Gastroesophageal sphincter (tissue), 3 donors: Measurements from ENCODE around the gene STX19.

Source experiments
- EP300 ChIP-seq: sonication (generic); formaldehyde crosslinking; IDR thresholded peaks from one replicate; pipeline ENCODE4 v1.6.1; 2017; ENCODE audit warnings: antibody characterized with exemption, mild to moderate bottlenecking
- POLR2A ChIP-seq, 2 donors: fragments of 450-650 bp; IDR thresholded peaks; one replicate each; pipeline ENCODE4 v1.6.1; 2017; ENCODE audit warnings: antibody characterized with exemption in 2 of 2, mild to moderate bottlenecking in 2 of 2, moderate library complexity in 1 of 2
- POLR2AphosphoS5 ChIP-seq: sonication (generic); formaldehyde crosslinking; IDR thresholded peaks from one replicate; pipeline ENCODE4 v1.6.1; 2017; ENCODE audit warnings: antibody characterized with exemption
- TF ChIP-seq, protein P1 (sequence below), 4 experiments: fragments of 200-600 bp in 2 of 4; fragments of 450-650 bp in 2 of 4; sonication (generic) in 1 of 4; IDR thresholded peaks; one replicate each; pipeline ENCODE4 v1.5.1; 2017 to 2019; ENCODE audit warnings: antibody characterized with exemption in 4 of 4, mild to moderate bottlenecking in 2 of 4, moderate library complexity in 2 of 4

DNA sequence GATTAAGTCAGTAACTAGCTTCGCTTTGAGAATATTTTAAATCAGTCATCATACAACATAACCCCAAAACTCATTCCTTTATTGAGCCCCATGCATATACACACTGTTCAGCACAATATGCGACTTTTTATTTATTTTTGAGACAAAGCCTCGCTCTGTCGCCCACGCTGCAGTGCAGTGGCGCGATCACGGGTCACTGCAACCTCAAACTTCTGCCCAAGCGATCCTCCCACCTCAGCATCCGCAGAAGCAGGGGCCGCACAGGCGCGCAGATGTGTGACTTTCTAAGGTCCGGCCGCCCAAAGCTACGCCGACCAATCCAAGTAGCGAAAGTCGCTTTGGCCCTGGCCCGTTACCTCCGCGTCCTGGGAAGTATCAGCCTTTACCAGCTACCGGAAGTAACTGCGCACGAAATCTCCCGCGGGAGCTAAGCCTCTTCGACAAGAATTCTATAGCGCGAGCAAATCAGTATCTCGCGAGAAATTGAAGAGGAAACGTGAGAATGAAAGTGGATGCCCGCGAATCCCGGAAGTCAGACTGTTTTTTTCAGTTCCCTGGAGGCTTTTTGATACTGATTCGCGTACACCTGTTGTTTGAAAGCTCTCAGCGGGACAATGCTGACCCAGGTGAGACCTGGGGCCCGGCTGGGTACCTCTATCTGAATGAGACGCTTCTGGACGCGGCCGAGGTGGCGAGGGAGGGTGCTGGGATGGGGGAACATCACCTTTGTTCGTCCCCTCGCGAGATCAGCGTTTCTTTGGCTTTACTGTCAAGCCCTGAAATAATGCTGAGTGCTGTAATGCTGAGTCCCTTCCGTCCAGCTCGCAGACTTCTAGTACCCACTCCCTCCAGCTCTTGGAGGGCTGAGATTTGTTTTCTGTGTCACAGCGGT lies 34.4 kb upstream of the STX19 start, which contains the start of the genes DHFR2 and NSUN3:
- TF ChIP-seq, protein P1, sequence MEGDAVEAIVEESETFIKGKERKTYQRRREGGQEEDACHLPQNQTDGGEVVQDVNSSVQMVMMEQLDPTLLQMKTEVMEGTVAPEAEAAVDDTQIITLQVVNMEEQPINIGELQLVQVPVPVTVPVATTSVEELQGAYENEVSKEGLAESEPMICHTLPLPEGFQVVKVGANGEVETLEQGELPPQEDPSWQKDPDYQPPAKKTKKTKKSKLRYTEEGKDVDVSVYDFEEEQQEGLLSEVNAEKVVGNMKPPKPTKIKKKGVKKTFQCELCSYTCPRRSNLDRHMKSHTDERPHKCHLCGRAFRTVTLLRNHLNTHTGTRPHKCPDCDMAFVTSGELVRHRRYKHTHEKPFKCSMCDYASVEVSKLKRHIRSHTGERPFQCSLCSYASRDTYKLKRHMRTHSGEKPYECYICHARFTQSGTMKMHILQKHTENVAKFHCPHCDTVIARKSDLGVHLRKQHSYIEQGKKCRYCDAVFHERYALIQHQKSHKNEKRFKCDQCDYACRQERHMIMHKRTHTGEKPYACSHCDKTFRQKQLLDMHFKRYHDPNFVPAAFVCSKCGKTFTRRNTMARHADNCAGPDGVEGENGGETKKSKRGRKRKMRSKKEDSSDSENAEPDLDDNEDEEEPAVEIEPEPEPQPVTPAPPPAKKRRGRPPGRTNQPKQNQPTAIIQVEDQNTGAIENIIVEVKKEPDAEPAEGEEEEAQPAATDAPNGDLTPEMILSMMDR (IDR thresholded peaks at IDR 0.05) = no peak
- TF ChIP-seq POLR2AphosphoS5 = peak; percentile 82
- TF ChIP-seq POLR2A (IDR thresholded peaks at IDR 0.05) = peak in 1 of 2 donors; percentile 28
- TF ChIP-seq EP300 = no peak
